Fibroblast of lung (primary cell): ENCODE measurements around the gene FCGR3B.
"Not testable (repeated sequence)": the region's sequence is repeated elsewhere in the genome, so short reads cannot be mapped to it uniquely, and the experiment has no call there.

Experiments
- CTCF ChIP-seq, 2 donors: IDR thresholded peaks in 1 of 2; conservative IDR thresholded peaks in 1 of 2; 1 replicate in 1 of 2; 2 replicates in 1 of 2; pipeline ENCODE4 v1.5.1; 2011 to 2012; ENCODE audit warnings: low read length in 2 of 2, control low read depth in 1 of 2, inconsistent platforms in 1 of 2, low read depth in 1 of 2, mild to moderate bottlenecking in 1 of 2
- EZH2 ChIP-seq: IDR thresholded peaks from 2 replicates; pipeline ENCODE4 v1.5.1; 2012; ENCODE audit warnings: low read length, control low read depth, mild to moderate bottlenecking; ENCODE audit errors: missing control alignments

GRCh38 chr1:161642697-161643096 is 11.7 kb upstream of the FCGR3B start:
- not testable (repeated sequence) for TF ChIP-seq CTCF (conservative IDR thresholded peaks at IDR 0.05 in 1 of 2, IDR thresholded peaks at IDR 0.05 in 1 of 2; ENCODE audit: low read depth in 1 of 2, low read length in 2 of 2); EZH2
